NCI-H1436 treated with DMSO at 0.1 percent for 48 hours (cell line): Measurements from ENCODE around the gene STPG1.

Source experiments
- DNase-seq: peaks from one replicate; lab custom pipeline; 2025; lab: John Stamatoyannopoulos, UW

Gene STPG1

DNA sequence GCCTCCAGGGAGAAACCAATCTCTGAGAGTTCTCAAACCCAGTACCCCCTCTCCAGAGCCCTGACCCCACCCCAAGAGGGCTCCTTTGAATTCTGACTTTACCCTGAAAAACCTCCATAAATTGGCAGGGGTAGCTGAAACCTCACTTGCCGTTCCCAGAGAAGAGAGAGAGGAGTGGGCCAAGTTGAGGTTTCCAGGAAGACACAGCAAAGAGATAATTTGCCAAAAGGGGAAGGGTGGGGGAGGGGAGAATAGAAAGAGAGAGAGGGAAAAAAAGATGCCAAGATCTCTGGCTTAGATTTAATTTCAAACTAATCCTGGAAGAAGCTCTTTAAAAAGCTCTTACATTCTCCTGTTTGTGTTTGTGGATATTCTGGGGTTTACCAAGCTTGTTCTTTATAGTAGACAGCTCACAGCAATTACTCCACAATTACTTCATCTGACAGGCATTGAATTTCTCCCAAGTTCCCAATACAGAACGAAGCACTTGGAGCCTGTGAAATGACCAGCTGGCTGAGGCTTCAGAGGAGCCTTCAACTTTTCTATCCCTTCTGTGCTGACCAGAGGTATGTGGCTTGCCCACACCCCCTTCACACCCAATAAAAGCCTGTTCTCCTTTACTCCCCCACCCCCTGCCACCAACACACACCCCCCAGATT is 95.5 kb downstream of the STPG1 start:
- no peak for DNase-seq

DNA sequence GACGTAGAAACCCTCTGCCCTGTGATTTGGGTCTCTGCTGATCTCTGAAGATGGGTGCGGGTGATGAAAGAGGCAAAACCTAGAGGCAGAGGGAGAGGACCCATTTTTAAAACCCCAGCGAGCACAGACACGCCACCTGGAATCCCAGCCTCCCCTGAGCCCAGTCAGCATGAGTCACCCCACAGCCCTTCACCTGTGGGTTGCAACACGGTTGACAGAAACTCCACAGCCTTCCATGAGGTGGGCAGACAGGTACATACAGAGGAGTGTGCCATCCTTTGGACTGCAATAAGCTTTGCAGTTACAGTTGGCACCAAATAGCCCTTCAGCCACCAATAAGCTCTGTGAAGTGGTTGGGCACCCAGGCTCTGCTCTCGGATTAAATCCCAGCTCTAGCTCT is 96.5 kb downstream of the STPG1 start:
- no peak for DNase-seq

DNA sequence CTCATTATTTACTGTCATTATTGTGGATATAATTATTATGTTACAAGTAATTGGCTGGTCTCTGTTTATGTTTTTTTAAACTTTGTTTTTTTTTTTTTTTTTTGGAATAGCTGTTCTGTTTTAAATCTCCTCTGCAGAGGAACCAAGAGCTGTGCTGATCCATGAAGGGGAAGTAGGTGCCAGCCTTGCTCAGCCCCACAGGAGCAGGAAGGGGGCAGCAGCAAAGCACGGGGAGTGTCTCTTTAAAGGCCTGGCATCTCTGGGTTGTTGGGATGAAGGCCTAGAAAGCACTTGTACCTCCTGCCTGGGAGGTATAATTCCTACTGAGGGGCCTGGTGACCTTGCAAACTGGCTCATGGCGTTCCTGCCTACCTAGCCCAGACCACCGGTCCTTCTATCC is 96.9 kb downstream of the STPG1 start:
- DNase-seq, result no peak

DNA sequence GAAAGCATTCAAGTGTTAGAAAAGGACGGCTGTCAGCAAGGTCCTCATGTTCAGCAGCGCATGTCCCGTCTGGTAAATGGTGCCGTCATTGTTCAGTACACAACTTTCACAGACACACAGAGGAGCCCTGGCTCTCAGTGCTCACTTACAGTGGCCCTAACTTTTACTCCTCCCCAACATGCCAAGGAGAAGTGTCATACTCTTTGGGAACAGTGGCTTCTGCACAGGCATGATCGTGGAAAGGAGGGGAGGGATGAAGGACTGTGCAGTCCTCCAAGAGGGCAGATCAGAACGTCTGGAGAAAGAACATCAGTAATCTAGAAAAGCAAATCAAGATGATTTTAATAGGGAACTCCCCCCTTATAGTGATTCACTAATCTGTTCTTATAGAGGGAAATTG is 98.2 kb downstream of the STPG1 start:
- no peak for DNase-seq

DNA sequence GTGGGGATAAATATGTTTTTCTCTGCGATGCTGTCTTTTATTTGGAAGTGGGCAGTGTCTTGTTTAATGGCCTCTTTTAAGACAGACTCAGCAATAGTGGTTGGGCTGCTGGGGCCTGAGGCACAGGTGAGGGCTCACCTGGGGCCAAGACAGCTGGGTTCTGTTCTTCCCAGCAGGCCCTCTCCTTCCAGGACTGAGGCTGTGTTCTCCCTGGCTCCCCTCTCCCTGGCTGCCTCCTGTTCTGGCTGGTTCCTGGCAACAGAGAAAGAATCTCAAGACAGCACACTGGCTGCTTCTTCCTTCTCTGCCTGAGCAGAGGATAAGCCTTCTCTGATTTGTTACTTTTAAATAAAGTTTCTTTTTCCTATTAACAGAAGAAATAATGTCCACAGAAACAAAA is 101.8 kb downstream of the STPG1 start:
- no peak for DNase-seq

GRCh38 chr1:24311234-24311633 is 102.3 kb downstream of the STPG1 start:
- no peak for DNase-seq

GRCh38 chr1:24309762-24310485 is 103.7 kb downstream of the STPG1 start:
- no peak for DNase-seq

GRCh38 chr1:24308365-24309015 is 105.1 kb downstream of the STPG1 start:
- no peak for DNase-seq
